ENCODE measurements around the gene GNLY.
"Not testable (repeated sequence)": the region's sequence is repeated elsewhere in the genome, so short reads cannot be mapped to it uniquely, and the experiment has no call there.

GNLY gene

GRCh38 chr2:85711578-85712060 lies 17.5 kb downstream of the GNLY start:
- no peak for DNase-seq

- no peak for DNase-seq
Measured at GRCh38 chr2:85712336-85712735, 18.2 kb downstream of the GNLY start.

- DNase-seq, result no peak
Measured at GRCh38 chr2:85712849-85713612, 18.9 kb downstream of the GNLY start.

GRCh38 chr2:85713836-85714235 lies 19.7 kb downstream of the GNLY start:
- DNase-seq, result no peak

- DNase-seq, result not testable (repeated sequence)
Measured at GRCh38 chr2:85714421-85714820, 20.3 kb downstream of the GNLY start.

GRCh38 chr2:85714841-85715240 lies 20.7 kb downstream of the GNLY start:
- no peak for DNase-seq

- DNase-seq, result no peak
Measured at GRCh38 chr2:85716346-85716914, 22.3 kb downstream of the GNLY start.

GRCh38 chr2:85717308-85718008 lies 23.3 kb downstream of the GNLY start:
- no peak for DNase-seq

- DNase-seq, result no peak
Measured at GRCh38 chr2:85718009-85718391, 23.8 kb downstream of the GNLY start.

GRCh38 chr2:85718885-85719492 lies 24.8 kb downstream of the GNLY start:
- DNase-seq, result no peak

GRCh38 chr2:85719609-85720240 lies 25.6 kb downstream of the GNLY start:
- no peak for DNase-seq

- no peak for DNase-seq
Measured at GRCh38 chr2:85720533-85720932, 26.4 kb downstream of the GNLY start.

- no peak for DNase-seq
Measured at GRCh38 chr2:85721641-85722040, 27.5 kb downstream of the GNLY start.

GRCh38 chr2:85722519-85722918 lies 28.4 kb downstream of the GNLY start:
- no peak for DNase-seq

- DNase-seq, result no peak
Measured at GRCh38 chr2:85723707-85724360, 29.7 kb downstream of the GNLY start.

GRCh38 chr2:85724731-85725181 lies 30.6 kb downstream of the GNLY start:
- no peak for DNase-seq

GRCh38 chr2:85725451-85725850 lies 31.3 kb downstream of the GNLY start:
- no peak for DNase-seq

- DNase-seq, result no peak
Measured at GRCh38 chr2:85727798-85728197, 33.6 kb downstream of the GNLY start.

- no peak for DNase-seq
Measured at GRCh38 chr2:85728342-85728741, 34.2 kb downstream of the GNLY start.

GRCh38 chr2:85728883-85729824 lies 35.0 kb downstream of the GNLY start:
- DNase-seq, result no peak

GRCh38 chr2:85729825-85730510 lies 35.8 kb downstream of the GNLY start:
- no peak for DNase-seq
